CD4-positive, CD25-positive, alpha-beta regulatory T cell (primary cell): ENCODE results near the gene AAK1. TPM values are rescaled to one million over a fixed set of nuclear protein-coding genes. Genes with fewer than 3 reads are reported as not detected.

Experiments used
- ATAC-seq, 2 donors: fragments of 150-1000 bp; cut with Tn5 transposase; one replicate each; pipeline ENCODE4 v1.10.0; 2021; ENCODE audit warnings: low read depth in 2 of 2, moderate number of reproducible peaks in 2 of 2, moderate library complexity in 1 of 2
- DNase-seq, 3 donors: peaks; one replicate each; pipeline versions ENCODE4 v3.0.0 to v3.0.0-alpha.2; 2012 to 2022; ENCODE audit warnings: mixed read lengths in 1 of 3
- H3K27ac ChIP-seq: one replicate; pipeline ENCODE4 v1.7.0; 2013; ENCODE audit warnings: mild to moderate bottlenecking, low read length; ENCODE audit not compliant: insufficient read depth, poor library complexity, severe bottlenecking
- H3K27me3 ChIP-seq: one replicate; pipeline ENCODE4 v1.7.0; 2013; ENCODE audit warnings: low read length; ENCODE audit not compliant: control insufficient read depth, insufficient read depth
- H3K36me3 ChIP-seq: one replicate; pipeline ENCODE4 v1.7.0; 2013; ENCODE audit warnings: mild to moderate bottlenecking, low read length, moderate library complexity; ENCODE audit not compliant: control insufficient read depth, insufficient read depth
- H3K4me1 ChIP-seq: 2 replicates; pipeline ENCODE4 v1.7.0; 2013; ENCODE audit warnings: mild to moderate bottlenecking, low read length; ENCODE audit not compliant: insufficient read depth, control insufficient read depth, poor library complexity, severe bottlenecking
- H3K4me3 ChIP-seq: one replicate; pipeline ENCODE4 v1.7.0; 2013; ENCODE audit warnings: low read depth, mild to moderate bottlenecking, low read length, moderate library complexity
- H3K9me3 ChIP-seq, 2 experiments: 1 replicate in 1 of 2; 2 replicates in 1 of 2; pipeline ENCODE4 v1.7.0; 2013; ENCODE audit warnings: low read length in 2 of 2, mild to moderate bottlenecking in 1 of 2, moderate library complexity in 1 of 2; ENCODE audit not compliant: control insufficient read depth in 2 of 2
- H3K27ac Mint-ChIP-seq, 3 donors: one replicate each; pipeline ENCODE4 v1.8.0; 2020 to 2022; ENCODE audit warnings: mild to moderate bottlenecking in 3 of 3, mixed read lengths in 3 of 3, moderate library complexity in 2 of 3
- H3K27me3 Mint-ChIP-seq: one replicate; pipeline ENCODE4 v1.8.0; 2022; ENCODE audit warnings: mild to moderate bottlenecking, mixed read lengths
- H3K36me3 Mint-ChIP-seq: one replicate; pipeline ENCODE4 v1.8.0; 2020; ENCODE audit warnings: mixed read lengths
- H3K4me1 Mint-ChIP-seq, 4 donors: one replicate each; pipeline ENCODE4 v1.8.0; 2020 to 2022; ENCODE audit warnings: mixed read lengths in 4 of 4, mild to moderate bottlenecking in 1 of 4
- H3K4me3 Mint-ChIP-seq, 4 donors: one replicate each; pipeline ENCODE4 v1.8.0; 2020 to 2022; ENCODE audit warnings: mild to moderate bottlenecking in 4 of 4, mixed read lengths in 4 of 4, moderate library complexity in 3 of 4
- H3K9me3 Mint-ChIP-seq, 7 donors: one replicate each; pipeline ENCODE4 v1.8.0; 2020 to 2022; ENCODE audit warnings: mixed read lengths in 7 of 7, mild to moderate bottlenecking in 3 of 7, moderate library complexity in 2 of 7
- polyA plus RNA-seq, 4 donors: library from polyadenylated mRNA; unstranded; fragments of 300-500 nt; fragmentation: Illumina TruSeq; gene quantifications; one replicate each; pipeline ENCODE4 v1.2.3, GENCODE V29; 2021
- total RNA-seq: library from RNA; stranded (reverse); gene quantifications from one replicate; pipeline ENCODE4 v1.2.3, GENCODE V29; 2022

The AAK1 gene
- total and polyA plus RNA-seq, 5 donors from 2014 or later, result 70.7 to 258 (median 73.7) TPM

- no peak for DNase-seq
- Mint-ChIP-seq H3K4me1 (peaks cover 26 to 42% (median 36%) of the 10 kb centered on the region in 4 donors), H3K4me3 (no peak overlapping the region), H3K9me3 (no peaks in the 10 kb centered on the region), H3K27me3 (no peaks in the 10 kb centered on the region), H3K36me3 (peaks cover 37% of the 10 kb centered on the region), H3K27ac (peak overlapping the region in 2 of 3 donors; percentile 19 to 63)
- Histone ChIP-seq H3K27ac (no peak overlapping the region), H3K4me3 (no peak overlapping the region), H3K9me3 (no peaks in the 10 kb centered on the region), H3K36me3 (peaks cover 60% of the 10 kb centered on the region), H3K4me1 (peaks cover 12% of the 10 kb centered on the region), H3K27me3 (no peaks in the 10 kb centered on the region)
- no peak for ATAC-seq
Measured at GRCh38 chr2:69474688-69475087, 168.9 kb downstream of the AAK1 start.

- no peaks in the 10 kb centered on the region for H3K27me3 Mint-ChIP-seq
- no peak overlapping the region for H3K4me3 Mint-ChIP-seq
- DNase-seq (no peak), ATAC-seq (no peak)
- Histone ChIP-seq H3K27me3 (no peaks in the 10 kb centered on the region), H3K9me3 (no peaks in the 10 kb centered on the region), H3K4me3 (no peak overlapping the region), H3K36me3 (peaks cover 55% of the 10 kb centered on the region), H3K27ac (no peak overlapping the region), H3K4me1 (no peaks in the 10 kb centered on the region)
- H3K4me1 Mint-ChIP-seq, result peaks cover 11 to 25% (median 19%) of the 10 kb centered on the region in 4 donors
- H3K36me3 Mint-ChIP-seq, result peaks cover 39% of the 10 kb centered on the region
- peaks cover 0 to 1% (median 0%) of the 10 kb centered on the region in 7 donors for H3K9me3 Mint-ChIP-seq
- peak overlapping the region in 1 of 3 donors; percentile 39 for H3K27ac Mint-ChIP-seq
Measured at GRCh38 chr2:69471793-69472192, 171.7 kb downstream of the AAK1 start.

GRCh38 chr2:69470911-69471310 is 172.6 kb downstream of the AAK1 start:
- Mint-ChIP-seq H3K36me3 (peaks cover 42% of the 10 kb centered on the region), H3K4me3 (no peak overlapping the region), H3K9me3 (peaks cover 0 to 1% (median 0%) of the 10 kb centered on the region in 7 donors), H3K27me3 (no peaks in the 10 kb centered on the region), H3K4me1 (peaks cover 3 to 23% (median 12%) of the 10 kb centered on the region in 4 donors), H3K27ac (peak overlapping the region in 1 of 3 donors; percentile 26)
- peaks cover 60% of the 10 kb centered on the region for H3K36me3 ChIP-seq
- H3K27ac ChIP-seq, result no peak overlapping the region
- no peak overlapping the region for H3K4me3 ChIP-seq
- H3K4me1 ChIP-seq, result no peaks in the 10 kb centered on the region
- no peak for ATAC-seq
- no peaks in the 10 kb centered on the region for H3K27me3 ChIP-seq
- H3K9me3 ChIP-seq, result no peaks in the 10 kb centered on the region
- DNase-seq, result no peak

GRCh38 chr2:69469784-69470183 is 173.8 kb downstream of the AAK1 start:
- no peak overlapping the region for H3K4me3 ChIP-seq
- Mint-ChIP-seq H3K36me3 (peaks cover 42% of the 10 kb centered on the region), H3K4me1 (peaks cover 0 to 16% (median 6%) of the 10 kb centered on the region in 4 donors), H3K27me3 (no peaks in the 10 kb centered on the region), H3K9me3 (peaks cover 0 to 1% (median 0%) of the 10 kb centered on the region in 7 donors), H3K27ac (no peak overlapping the region), H3K4me3 (no peak overlapping the region)
- no peaks in the 10 kb centered on the region for H3K4me1 ChIP-seq
- DNase-seq (no peak), ATAC-seq (no peak)
- H3K27ac ChIP-seq, result no peak overlapping the region
- peaks cover 60% of the 10 kb centered on the region for H3K36me3 ChIP-seq
- no peaks in the 10 kb centered on the region for H3K9me3 ChIP-seq
- no peaks in the 10 kb centered on the region for H3K27me3 ChIP-seq

GRCh38 chr2:69469375-69469774 is 174.2 kb downstream of the AAK1 start:
- H3K27ac ChIP-seq, result no peak overlapping the region
- no peak overlapping the region for H3K4me3 ChIP-seq
- no peaks in the 10 kb centered on the region for H3K27me3 Mint-ChIP-seq
- DNase-seq (no peak), ATAC-seq (no peak)
- H3K4me1 ChIP-seq, result no peaks in the 10 kb centered on the region
- no peak overlapping the region for H3K4me3 Mint-ChIP-seq
- peaks cover 0 to 16% (median 6%) of the 10 kb centered on the region in 4 donors for H3K4me1 Mint-ChIP-seq
- no peak overlapping the region for H3K27ac Mint-ChIP-seq
- peaks cover 0 to 1% (median 0%) of the 10 kb centered on the region in 7 donors for H3K9me3 Mint-ChIP-seq
- H3K9me3 ChIP-seq, result no peaks in the 10 kb centered on the region
- peaks cover 62% of the 10 kb centered on the region for H3K36me3 ChIP-seq
- no peaks in the 10 kb centered on the region for H3K27me3 ChIP-seq
- peaks cover 44% of the 10 kb centered on the region for H3K36me3 Mint-ChIP-seq

GRCh38 chr2:69466728-69467127 is 176.8 kb downstream of the AAK1 start:
- H3K4me1 ChIP-seq, result no peaks in the 10 kb centered on the region
- Mint-ChIP-seq H3K36me3 (peaks cover 50% of the 10 kb centered on the region), H3K4me1 (peaks cover 2 to 10% (median 7%) of the 10 kb centered on the region in 4 donors), H3K27ac (peak overlapping the region in 1 of 3 donors; percentile 66), H3K27me3 (no peaks in the 10 kb centered on the region), H3K9me3 (peaks cover 0 to 2% (median 0%) of the 10 kb centered on the region in 7 donors), H3K4me3 (peak overlapping the region in 1 of 4 donors; percentile 44)
- ATAC-seq (no peak), DNase-seq (no peak)
- peaks cover 50% of the 10 kb centered on the region for H3K36me3 ChIP-seq
- H3K27me3 ChIP-seq, result no peaks in the 10 kb centered on the region
- no peaks in the 10 kb centered on the region for H3K9me3 ChIP-seq
- H3K27ac ChIP-seq, result no peak overlapping the region
- H3K4me3 ChIP-seq, result no peak overlapping the region

- Mint-ChIP-seq H3K27ac (peak overlapping the region in 2 of 3 donors; percentile 53 to 72), H3K27me3 (no peaks in the 10 kb centered on the region), H3K4me1 (peaks cover 2 to 14% (median 11%) of the 10 kb centered on the region in 4 donors), H3K9me3 (peaks cover 0 to 2% (median 0%) of the 10 kb centered on the region in 7 donors), H3K36me3 (peaks cover 51% of the 10 kb centered on the region), H3K4me3 (no peak overlapping the region)
- no peak for DNase-seq
- Histone ChIP-seq H3K27me3 (no peaks in the 10 kb centered on the region), H3K9me3 (no peaks in the 10 kb centered on the region), H3K4me1 (no peaks in the 10 kb centered on the region), H3K36me3 (peaks cover 47% of the 10 kb centered on the region), H3K4me3 (no peak overlapping the region), H3K27ac (no peak overlapping the region)
- ATAC-seq, result no peak
Measured at GRCh38 chr2:69465513-69466456, 177.8 kb downstream of the AAK1 start.
